K562 (cell line): ENCODE data around the gene OR5H2. TPM values are rescaled to one million over a fixed set of nuclear protein-coding genes. Genes with fewer than 3 reads are reported as not detected.

Experiments
- EP400 ChIP-seq: fragments of 450-650 bp; IDR thresholded peaks from 2 replicates; pipeline ENCODE4 v1.6.1; 2017; ENCODE audit warnings: antibody characterized with exemption, mild to moderate bottlenecking, moderate library complexity
- GATA2 ChIP-seq: sonication (generic); formaldehyde crosslinking; IDR thresholded peaks from 2 replicates; pipeline ENCODE4 v1.4.0; 2020; ENCODE audit warnings: mild to moderate bottlenecking, missing genetic modification reagents
- KLF16 ChIP-seq: IDR thresholded peaks from 2 replicates; pipeline ENCODE4 v1.6.1; 2016; ENCODE audit warnings: antibody characterized with exemption
- NFIX ChIP-seq: fragments of 250-450 bp; sonication (Bioruptor Pico); IDR thresholded peaks from 2 replicates; pipeline ENCODE4 v1.4.0; 2020; ENCODE audit warnings: low read depth, mild to moderate bottlenecking, moderate library complexity
- WHSC1 ChIP-seq: IDR thresholded peaks from one replicate; pipeline ENCODE4 v1.6.1; 2012; ENCODE audit warnings: low read length, control low read depth, inconsistent platforms
- ZBTB5 ChIP-seq: fragments of 450-650 bp; IDR thresholded peaks from 2 replicates; pipeline ENCODE4 v1.6.1; 2017; ENCODE audit warnings: antibody characterized with exemption
- ZNF318 ChIP-seq, 2 experiments: fragments of 450-650 bp; IDR thresholded peaks; 2 replicates each; pipeline ENCODE4 v1.6.1; 2016; ENCODE audit warnings: mild to moderate bottlenecking in 2 of 2, borderline replicate concordance in 1 of 2, low read depth in 1 of 2, moderate library complexity in 1 of 2
- ZNF445 ChIP-seq: fragments of 250-450 bp; sonication (Bioruptor Pico); IDR thresholded peaks from 2 replicates; pipeline ENCODE4 v1.4.0; 2020; ENCODE audit warnings: low read depth, mild to moderate bottlenecking, moderate library complexity
- ZNF740 ChIP-seq, 3 experiments: fragments of 200-800 bp in 1 of 3; sonication (Bioruptor generic) in 1 of 3; sonication (generic) in 1 of 3; formaldehyde crosslinking in 1 of 3; IDR thresholded peaks; 2 replicates each; pipeline versions ENCODE4 v1.6.1 to v1.8.0; 2016 to 2022; ENCODE audit warnings: mild to moderate bottlenecking in 2 of 3, missing compliant biosample characterization in 2 of 3, missing genetic modification characterization in 2 of 3, missing genetic modification reagents in 1 of 3
- polyA plus RNA-seq, 8 experiments: library from polyadenylated mRNA; depleted of rRNA in 4 of 8; stranded (reverse) in 5 of 8; unstranded in 3 of 8; fragments of >200 nt; fragmentation: Nextera tagmentation in 2 of 8; fragmentation: Illumina TruSeq in 1 of 8; extraction: Ambion mirVana in 2 of 8; extraction: Trizol in 1 of 8; gene quantifications; 2 replicates each; pipeline versions ENCODE4 v1.2.1 to v1.2.3, GENCODE V29; 2011 to 2014; ENCODE audit warnings: inconsistent platforms in 1 of 8, missing spikeins in 1 of 8
- total RNA-seq, 7 experiments: library from RNA; depleted of rRNA in 6 of 7; stranded (reverse); fragments of >200 nt in 6 of 7; fragmentation: Illumina TruSeq in 2 of 7; extraction: Trizol in 2 of 7; gene quantifications; 2 replicates each; pipeline versions ENCODE4 v1.2.1 to v1.2.3, GENCODE V29; 2011 to 2021; ENCODE audit warnings: low replicate concordance in 1 of 7
- TF ChIP-seq, protein P1 (sequence below): fragments of 450-650 bp; IDR thresholded peaks from 2 replicates; pipeline ENCODE4 v1.6.1; 2016; ENCODE audit warnings: antibody characterized with exemption

OR5H2 gene
- total and polyA plus RNA-seq, 9 of the 15 experiments (the other 6 are each of a cell fraction or from before 2014, with no cell fraction given), result not detected

DNA sequence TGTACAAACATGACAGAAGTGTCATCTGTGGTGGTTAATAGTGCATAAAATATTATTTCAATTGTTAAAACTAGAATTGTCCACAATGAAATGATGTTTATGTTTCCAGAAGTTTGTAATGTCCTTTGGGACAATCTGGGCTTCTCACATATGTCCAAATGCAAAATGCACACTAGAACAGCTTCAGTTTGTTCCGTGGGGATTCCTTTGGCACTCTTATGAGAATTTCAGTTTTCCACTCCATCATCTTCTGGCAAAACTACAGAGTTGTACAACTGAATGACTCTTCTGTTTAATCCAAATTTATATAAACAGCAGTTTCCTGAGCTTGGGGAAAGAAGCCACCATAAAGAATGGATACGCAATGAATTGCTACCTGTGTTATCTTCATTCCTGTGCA, 20.3 kb upstream of the OR5H2 start (continued):
- no peak for TF ChIP-seq ZNF318 (IDR thresholded peaks at IDR 0.05; ENCODE audit: borderline replicate concordance in 1 of 2, low read depth in 1 of 2)
- no peak for TF ChIP-seq WHSC1
- no peak for TF ChIP-seq ZNF740 (CRISPR knock-in tag; IDR thresholded peaks at IDR 0.05)
- TF ChIP-seq ZNF740 (tag; IDR thresholded peaks at IDR 0.05), result no peak
- TF ChIP-seq, protein P1, sequence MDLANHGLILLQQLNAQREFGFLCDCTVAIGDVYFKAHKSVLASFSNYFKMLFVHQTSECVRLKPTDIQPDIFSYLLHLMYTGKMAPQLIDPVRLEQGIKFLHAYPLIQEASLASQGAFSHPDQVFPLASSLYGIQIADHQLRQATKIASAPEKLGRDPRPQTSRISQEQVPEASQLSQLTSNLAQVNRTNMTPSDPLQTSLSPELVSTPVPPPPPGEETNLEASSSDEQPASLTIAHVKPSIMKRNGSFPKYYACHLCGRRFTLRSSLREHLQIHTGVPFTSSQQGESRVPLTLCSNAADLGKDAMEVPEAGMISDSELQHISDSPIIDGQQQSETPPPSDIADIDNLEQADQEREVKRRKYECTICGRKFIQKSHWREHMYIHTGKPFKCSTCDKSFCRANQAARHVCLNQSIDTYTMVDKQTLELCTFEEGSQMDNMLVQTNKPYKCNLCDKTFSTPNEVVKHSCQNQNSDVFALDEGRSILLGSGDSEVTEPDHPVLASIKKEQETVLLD, result no peak
- no peak for TF ChIP-seq NFIX
- no peak for TF ChIP-seq KLF16
- no peak for TF ChIP-seq EP400
- TF ChIP-seq GATA2, result no peak
- TF ChIP-seq ZNF445 (CRISPR knock-in tag), result no peak
- TF ChIP-seq ZBTB5, result no peak
